Activated CD8-positive, alpha-beta memory T cell treated with anti-CD3 and anti-CD28 coated beads, Interleukin-2, amount 50 U/mL, for 4 hours (primary cell): Measurements from ENCODE around the gene PFKP.

Experiments
- DNase-seq: peaks from one replicate; pipeline ENCODE4 v3.0.0-alpha.2; 2020

PFKP gene

DNA sequence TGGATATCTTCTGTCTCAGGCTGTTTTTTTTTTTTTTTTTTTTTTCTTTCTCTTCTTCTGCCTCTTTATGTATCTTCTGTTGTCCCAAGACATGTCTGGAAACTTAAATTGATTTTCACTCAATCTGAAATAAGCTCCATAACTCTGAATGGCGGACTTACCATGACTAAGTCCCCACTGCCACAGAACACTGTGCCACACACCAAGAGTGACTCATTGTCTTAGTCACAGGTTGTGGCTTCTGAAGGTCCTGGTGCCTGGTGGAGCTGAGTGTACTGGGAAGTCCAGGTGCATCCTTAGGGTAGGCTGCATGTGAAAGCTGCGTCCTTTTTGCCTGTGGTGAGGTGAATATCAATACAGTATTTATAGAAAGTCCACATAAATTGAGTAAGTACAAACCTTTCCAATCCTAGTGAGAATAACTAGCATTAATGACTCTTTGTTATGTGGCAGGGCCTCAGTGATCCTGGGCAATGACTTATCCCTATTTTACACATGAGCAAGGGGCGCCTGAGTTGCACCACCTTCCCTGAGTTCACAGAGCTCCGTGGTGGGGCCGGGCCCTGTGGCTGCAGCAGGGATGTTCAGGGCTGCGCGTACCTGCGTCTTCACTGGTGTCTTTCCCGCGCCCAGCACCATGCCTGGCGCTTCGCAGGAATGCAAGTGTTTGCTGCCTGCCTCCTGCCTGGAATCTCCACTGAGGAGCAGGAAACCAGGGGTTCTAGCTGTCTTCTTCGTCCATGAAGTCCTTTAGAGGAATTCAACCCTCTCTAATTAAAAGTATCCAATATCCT, 4.3 kb downstream of the PFKP start:
- DNase-seq, result peak; percentile 45

DNA sequence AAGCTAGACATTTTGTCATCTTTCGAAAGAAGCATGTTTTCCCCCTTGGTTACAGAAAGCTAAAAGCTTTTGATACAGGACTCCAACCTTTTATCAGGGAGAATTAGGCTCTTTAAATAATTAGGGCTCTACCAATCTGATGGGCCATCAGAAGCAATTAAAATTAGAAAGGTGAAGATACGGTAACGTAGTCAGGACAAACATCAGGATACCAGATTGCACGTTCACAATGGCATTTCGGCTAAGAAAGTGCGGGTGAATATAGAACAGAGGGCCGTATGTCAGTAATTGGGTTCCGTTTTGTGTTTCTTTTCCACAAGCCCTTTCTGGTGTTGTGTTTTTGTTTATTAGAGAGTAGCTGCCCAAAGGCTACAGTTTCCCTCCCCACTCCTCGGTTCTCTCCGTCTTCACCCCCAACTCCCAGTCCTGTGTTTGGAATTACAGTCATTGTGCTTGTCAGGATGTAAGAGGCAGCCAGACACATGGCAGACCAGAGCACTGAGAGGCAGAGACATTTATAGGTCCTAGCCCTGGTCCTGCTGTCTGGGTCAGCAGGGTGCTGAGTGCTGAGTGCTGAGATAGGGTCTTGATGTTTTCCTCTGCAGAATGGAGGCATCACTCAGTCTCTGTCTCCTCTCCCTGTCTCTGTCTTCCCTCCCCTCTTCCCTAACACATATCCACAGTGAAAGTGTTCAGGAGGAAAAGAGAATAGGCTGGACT, 5.5 kb downstream of the PFKP start:
- DNase-seq, result no peak

DNA sequence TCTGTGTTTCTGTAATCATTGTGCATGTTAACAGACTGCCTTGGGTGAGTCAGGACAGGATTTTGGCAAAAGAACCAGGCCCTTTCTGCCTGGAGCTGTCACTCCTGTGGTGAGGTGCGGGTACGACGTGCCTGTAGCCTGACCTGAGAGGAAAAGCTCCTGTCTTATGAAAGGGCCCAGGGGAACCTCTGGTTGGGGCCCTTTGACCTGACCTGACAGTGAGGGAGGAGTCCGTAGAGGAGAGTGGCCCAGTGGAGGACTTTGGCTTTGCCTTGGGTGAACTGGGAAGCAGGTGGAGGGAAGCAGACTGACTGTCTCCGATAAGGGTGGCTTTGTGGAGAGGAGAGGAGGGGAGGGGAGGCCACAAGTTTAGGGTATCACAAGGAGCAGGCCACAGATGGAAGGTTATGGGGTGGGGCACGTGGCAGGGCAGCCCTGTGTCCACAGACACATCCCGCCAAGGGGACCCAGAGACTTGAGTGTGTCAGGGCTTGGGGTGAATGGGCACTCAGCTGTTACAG, 6.9 kb downstream of the PFKP start:
- no peak for DNase-seq

DNA sequence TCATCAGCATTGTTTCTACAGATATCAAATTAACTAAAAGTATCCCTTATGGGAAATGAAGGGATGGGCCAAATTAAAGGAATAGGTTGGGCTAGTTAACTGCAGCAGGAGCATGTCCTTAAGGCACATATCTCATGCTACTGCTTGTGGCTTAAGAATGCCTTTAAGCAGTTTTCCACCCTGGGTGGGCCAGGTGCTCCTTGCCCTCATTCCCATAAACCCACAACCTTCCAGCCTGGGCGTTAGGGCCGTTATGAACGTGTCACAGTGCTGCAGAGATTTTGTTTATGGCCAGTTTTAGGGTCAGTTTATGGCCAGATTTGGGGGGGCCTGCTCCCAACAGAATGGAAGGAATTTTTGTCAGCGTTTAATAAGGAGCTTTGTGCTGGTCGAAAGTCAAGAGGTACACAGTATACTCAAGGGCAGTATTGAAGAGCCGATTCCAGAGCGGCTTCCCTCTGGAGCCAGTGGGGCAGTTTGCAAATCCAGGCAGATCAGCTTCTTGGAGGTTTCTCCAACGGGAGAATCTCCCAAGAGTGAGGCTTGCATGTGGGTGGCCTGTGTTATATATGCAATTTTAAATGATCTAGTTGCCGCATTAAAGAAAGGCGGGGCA, 7.7 kb downstream of the PFKP start:
- DNase-seq, result no peak

DNA sequence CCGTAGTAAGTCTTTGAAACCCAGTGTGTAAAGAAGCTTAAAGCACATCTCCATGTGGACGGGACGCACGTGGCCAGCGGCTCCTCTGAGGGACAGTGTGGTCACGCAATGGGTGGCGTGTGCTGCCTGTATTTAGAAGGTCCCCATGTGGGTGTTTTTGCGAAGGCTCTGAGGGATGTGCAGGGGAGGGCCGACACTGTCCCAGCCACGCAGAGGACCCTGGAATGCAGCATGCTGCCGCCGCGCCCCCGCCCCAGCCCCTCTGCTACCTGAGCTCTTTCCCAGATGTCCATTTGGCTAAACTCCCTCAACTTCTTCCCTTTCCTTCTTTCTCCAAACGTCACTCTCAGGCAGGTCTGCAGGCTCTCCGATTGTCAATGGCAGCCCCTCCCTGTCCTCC, 8.8 kb downstream of the PFKP start:
- DNase-seq, result no peak

DNA sequence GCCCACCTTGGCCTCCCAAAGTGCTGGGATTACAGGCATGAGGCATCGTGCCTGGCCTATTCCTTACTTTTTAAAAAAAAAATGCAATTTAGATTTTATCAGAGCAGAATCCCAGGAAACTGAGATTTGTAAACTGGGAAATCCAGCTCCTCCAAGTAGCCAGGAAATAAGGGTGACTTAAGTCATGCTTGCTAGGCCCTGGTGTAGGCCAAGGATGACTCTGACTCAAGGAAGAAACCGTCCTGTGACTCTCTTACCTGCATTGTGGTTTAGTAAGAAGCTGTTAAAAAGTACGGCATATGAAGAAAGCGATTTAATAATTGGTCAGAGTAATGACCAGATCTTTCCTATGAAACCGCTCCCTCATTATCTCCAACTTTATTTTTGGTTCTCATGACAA, 10.2 kb downstream of the PFKP start:
- DNase-seq, result no peak

DNA sequence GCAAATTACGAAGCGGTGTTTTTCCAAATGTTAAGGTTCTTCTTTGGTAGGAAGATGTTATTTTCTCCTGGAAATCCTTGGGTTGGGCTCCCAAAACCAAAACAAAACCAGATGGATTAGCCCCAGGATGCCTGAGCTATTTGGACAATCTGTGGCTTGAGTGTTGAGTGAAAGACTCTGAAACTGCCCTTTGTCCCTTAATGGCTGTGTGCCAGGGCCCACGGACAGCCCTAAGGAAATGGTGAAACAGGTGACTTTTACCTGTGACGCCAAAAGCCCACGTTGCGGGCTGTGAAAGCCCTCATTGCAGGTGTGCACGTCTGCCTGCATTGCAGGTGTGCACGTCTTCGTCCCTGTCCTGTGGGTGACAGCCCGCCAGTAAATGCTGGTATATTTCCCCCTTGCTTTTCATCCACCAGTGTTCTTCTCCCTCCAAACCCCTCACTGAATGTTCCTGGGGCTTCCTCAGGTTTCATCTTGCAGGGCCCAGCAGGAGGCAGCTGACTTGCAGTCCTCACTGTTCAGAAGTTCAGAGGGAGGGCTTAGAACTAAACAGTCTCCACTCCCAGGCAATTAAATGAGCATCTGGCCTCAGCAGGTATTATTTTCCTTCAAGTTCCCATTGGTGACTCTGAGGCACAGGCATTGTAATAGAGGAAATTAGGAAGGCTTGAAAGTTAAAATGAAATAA, 10.7 kb downstream of the PFKP start:
- DNase-seq, result no peak

DNA sequence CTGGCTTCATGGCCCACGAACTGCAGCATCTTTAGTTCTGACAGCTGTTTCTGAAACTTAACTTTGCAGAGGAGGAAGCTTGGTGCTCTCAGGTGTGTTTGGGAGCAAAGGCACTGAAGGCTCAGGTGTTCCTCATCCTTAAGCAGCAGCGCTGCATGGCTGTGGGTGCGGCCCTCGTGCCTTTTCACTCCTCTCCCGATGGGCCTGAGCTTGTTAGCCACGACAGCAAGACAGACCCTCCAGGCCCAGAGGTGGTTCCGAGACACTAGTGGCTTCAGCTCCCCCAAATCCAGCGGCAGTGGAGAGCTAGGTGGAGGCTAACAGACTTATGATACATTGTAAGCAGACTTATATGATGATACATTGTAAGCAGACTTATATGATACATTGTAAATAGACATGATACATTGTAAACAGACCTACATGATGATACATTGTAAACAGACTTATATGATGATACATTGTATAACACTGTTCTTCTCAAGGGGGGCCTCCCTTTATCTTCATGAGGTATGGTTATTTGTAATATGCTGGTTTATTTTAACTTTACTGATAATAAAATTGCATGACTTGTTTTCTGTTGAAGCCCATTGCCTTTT, 14.1 kb downstream of the PFKP start:
- no peak for DNase-seq

DNA sequence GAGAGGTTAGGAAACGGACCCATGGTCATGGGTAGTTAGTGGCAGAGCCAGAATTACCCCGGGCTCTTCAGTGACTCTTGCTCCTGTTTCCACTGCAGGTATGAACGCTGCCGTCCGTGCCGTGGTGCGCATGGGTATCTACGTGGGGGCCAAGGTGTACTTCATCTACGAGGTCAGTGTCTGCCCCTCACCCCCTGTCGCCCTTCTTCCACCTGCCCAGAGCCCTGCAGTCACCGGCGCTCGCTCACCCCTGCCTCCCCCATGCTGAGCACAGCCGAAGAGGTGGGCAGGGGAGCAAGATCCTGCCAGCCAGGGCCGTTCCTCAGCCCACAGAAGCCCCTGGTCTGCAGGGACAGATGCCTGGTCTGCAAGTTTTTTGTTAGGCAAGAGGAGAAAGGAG, 14.9 kb downstream of the PFKP start:
- DNase-seq, result no peak

DNA sequence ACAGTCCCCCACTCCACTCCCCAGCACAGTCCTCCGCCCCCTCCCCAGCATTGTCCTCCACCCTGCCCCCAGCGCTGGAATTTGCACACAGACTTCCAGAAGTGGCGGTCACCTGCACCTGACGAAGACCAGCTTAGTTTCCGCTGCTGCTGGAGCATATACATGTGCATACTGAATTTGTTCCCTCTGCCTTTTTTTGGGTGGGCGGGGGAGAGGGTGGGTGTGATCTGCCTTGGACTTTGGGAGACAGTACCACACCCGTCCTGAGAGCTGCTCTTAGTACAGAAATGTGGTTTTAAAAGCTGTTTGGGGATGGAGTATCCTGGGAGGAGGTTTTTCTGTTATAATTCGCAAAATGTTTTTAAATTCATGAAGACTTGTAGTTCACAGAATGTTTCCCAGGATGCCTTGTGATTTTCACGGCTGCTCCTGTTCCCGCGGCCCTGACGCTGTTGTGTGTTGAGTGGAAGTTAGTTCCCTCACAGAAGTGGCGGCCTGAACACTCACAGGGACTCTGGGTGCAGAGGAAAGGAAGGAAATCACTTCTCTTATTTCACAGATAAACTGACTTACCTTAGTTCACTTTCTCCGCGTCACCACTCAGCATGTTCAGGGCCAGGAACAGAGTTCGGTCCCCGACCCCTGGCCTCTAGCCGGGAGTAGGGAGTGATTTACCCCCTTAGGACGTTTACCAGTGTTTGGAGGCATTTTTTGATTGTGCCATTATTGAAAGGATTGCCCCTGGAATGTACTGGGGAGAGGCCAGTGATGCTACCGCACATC, 18.6 kb downstream of the PFKP start:
- no peak for DNase-seq

DNA sequence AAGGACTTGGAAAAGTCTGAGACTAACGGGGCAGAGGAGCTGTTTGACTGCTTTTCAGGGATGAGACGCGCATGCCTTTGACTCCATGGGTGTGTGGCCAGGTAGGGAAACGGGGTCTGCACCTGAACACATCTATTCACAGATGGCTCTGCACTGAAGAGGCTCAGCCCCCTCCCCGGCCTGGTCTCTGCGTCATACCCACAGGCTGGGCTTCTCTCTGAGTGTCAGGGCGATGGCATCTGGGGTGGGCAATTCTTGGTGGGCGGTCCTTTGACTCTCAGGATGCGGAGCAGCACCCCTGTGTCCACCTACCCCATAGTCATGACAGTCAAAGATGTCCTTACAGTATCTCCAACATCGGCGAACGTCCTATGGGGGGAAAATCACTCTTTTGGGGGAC, 23.0 kb downstream of the PFKP start:
- no peak for DNase-seq

DNA sequence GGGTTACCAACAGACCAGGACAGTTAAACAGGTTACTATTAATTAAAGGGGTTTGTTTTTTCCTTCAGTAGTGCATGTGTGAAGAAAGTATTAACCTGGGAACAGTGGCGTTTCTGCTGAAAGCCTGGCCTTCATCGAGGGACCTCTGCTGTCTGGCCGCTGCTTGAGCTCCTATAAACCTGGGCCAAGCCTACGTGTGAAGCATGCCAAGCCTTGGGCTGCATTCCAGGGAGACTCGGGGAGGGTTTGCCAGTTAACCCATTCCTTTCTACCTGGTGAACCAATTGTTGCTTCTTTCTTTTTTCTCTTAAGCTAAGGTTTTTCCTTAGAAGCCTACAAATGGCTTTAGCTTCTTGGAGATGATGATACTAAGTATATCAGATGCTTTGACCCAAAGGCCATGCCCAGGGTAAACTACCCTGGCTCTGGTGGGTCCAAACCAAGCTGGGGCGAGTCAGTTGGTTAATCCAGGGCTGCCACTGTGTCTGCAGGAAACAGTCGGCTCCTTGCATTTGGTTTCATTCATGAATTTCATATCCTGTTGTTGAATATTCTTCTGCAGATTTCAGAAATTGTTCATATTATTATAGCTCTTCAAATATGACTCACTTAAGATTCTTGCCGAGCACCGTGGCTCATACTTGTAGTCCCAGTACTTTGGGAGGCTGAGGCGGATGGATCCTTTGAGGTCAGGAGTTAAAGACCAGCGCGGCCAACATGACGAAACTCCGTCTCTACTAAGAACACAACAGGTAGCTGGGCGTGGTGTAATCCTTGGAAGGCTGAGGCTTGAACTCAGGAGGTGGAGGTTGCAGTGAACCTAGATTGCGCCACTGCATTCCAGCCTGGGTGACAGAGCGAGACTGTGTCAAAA, 23.8 kb downstream of the PFKP start:
- DNase-seq, result no peak

DNA sequence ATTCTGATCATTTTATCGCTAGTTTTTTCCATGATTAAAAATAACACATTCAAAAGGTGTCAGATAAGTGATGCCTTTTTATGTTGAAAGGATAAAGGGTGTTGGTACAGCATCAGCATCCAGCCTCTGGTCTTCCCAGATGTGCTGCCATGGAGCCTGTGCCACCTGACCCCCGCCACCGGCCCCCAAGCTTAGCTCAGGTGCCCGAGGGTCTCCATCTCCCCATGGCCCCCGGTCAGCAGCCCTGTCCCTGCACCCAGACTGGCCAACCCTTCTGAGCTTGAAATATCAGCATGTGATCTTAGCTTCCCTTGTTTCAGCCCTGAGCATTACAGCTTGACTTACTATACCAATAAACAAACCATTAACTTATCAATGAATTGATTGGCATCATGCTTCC, 24.6 kb downstream of the PFKP start:
- no peak for DNase-seq

DNA sequence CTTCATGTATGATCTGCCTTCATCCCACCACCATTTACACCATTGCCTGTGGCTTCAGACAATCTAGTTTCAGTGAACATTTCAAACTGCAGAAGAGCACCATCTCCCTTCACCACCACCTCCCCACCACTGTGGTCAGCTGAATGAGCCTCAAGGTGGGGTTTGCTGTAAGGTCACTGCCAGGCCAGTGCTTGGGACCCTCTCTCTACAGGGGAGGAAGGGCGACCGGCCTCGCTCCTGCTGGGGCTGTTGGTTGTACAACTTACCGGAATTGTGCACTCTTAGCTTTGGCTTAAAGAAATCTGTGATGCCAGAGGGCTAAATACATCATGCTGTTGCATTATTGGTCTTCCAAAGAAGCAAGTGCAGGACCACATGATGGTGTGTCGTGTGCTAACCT, 26.6 kb downstream of the PFKP start:
- DNase-seq, result no peak

DNA sequence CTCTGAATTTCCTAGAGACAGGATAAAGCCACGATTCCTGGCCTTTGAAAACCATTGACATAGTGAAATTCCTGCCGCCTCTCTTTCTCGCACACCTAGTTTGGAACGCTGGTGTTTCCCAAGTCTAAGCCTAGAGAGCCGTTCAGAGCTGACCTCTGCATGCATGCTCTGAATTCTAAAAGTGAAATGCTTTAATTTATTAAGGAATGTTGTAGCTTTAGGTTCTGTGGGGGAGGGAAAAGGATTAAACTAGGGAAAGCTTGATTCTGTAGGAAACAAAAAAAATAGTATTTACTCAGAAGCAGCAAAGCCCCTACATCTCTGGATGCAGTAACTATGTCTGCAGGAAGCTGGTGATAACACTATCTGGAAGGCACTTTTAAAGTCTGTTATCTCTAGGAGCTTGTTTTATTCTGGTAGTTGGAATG, 27.3 kb downstream of the PFKP start:
- no peak for DNase-seq

DNA sequence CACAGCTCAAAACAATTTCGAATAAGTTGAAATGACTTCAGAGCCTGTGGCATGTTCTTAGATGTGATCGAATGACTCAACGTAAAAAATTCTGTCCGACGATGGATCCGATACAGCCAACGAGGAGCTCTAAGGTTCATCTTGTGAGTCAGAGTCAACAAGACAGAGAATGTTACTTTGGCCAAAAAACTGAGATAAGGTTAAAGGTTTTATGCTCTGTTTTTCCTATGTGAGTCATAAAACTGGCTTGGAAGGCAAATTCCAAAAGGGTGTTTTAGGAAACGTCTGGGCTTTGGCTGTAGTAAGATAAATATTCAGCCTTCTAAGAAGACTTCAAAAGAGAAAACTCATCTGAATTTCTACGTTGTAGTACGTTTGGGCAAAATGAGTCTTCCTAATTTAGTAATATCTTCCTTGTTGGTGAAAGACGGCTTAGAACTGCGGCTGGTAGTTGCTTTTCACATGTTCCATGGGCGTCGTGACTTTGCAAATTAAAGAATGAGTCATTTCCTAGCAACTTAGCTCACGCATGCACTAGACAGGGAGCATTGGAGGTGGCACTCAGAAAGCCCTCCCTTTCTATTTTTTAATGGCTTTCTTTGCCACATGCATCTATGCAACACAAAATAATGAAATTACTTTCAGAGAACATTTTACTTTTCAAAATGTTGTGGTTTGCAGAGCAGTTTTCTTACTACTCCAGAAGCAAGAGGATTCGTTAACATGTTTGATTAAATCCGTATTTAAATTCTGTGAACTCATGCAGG, 28.2 kb downstream of the PFKP start:
- DNase-seq, result peak; percentile 42

DNA sequence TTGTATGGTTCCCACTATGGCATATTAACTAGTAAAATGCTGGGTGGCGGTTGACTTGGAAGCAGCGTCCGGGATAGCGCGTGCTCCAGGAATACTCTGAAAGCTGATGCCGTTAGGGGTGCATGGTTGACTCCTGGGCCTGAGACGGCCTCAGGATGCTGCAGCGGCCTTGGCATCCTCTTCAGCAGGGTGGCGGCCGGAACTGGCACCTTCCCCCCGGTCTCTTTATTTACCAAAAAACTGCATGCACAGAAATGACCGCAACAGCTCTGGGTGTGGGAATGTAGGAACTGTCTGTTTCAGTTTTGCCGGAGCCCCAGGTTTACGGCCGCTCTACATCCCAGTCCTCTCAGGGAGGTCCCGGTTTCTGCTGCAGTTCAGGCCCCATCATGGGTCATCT, 28.8 kb downstream of the PFKP start:
- no peak for DNase-seq

DNA sequence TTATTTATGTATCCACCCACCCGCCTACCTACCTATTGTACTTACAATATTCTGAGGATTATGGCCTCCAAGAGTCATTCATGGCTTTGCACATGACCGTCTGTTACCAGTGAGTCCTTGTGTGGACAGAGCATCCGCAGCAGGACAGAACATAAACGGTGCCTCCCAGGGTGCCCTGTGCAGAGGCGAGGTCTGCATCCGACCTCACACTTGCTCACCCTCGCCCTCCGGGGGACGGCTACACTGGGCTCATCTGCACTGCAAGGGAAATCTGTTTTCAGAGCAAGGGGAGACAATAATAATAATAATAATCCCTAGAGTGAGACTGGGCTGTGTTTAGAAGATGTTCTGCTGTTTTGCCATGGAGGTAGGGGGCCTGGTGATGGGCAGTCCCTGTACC, 29.8 kb downstream of the PFKP start:
- DNase-seq, result no peak

DNA sequence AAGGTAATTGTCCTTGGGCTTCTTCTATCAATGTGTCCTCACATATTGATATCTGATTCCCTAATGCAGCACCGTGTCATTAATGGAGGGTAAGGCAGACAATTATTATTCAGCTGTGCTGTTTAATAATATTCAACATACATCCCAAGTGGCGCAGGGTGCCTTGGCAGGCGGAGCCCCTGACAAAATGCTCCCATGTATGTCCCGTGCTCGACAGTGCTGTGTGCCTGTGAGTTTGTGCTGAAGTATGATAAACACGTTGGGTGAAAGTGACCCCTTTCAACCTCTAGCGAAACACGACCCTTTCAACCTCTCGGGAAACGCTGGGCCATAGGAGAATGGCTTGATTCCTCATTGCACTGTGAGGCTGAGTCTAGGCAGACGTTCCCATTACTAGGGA, 31.3 kb downstream of the PFKP start:
- DNase-seq, result no peak
